ENCODE data around the gene PRTN3.
"Not testable (repeated sequence)": the region's sequence is repeated elsewhere in the genome, so short reads cannot be mapped to it uniquely, and the experiment has no call there.

Gene PRTN3

DNA sequence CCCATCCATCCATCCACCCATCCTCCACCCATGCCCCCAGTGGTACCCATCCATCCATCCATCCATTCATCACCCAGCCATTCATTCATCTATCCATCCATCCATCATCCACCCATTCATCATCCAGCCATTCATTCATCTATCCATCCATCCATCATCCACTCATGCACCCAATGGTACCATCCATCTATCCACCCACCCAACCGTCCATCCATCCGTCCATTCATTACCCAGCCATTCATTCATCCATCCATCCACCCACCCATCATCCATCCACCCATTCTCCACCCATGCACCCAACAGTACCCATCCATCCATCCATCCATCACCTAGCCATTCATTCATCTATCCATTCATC is 24.3 kb upstream of the PRTN3 start:
- DNase-seq (ENCODE audit: low spot score), result no peak

- not testable (repeated sequence) for DNase-seq (ENCODE audit: low spot score)
Observed at GRCh38 chr19:820212-820611, 20.6 kb upstream of the PRTN3 start.

DNA sequence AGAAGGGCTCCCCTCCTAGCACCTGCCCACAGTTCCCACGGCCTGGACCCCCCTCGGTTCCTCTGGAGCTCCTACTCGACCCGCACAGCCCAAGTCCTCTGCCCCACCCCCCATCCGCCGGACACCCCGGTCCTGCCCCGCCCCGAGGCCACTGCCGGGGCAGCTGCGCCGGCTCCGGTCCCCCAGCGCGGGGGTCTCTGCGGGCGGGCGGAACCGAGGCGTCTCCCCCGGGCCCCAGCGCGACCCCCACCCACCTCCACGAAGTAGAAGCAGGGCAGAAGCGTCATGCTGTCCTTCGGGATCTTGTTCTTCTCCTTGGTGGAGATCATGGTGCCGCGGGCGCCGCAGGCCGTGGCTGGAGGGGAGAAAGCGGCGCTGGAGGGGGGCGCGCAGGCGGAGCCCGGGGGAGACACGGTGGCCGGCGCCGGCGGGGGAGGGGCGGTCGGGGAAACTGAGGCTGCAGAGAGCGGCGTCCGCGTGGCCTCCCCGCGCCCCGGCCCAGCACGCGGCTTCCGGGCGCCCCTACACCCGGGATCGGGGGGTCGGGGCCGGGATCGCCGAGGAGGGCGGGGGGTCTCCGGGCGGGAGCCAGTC is 19.5 kb upstream of the PRTN3 start:
- DNase-seq (ENCODE audit: low spot score), result no peak

DNA sequence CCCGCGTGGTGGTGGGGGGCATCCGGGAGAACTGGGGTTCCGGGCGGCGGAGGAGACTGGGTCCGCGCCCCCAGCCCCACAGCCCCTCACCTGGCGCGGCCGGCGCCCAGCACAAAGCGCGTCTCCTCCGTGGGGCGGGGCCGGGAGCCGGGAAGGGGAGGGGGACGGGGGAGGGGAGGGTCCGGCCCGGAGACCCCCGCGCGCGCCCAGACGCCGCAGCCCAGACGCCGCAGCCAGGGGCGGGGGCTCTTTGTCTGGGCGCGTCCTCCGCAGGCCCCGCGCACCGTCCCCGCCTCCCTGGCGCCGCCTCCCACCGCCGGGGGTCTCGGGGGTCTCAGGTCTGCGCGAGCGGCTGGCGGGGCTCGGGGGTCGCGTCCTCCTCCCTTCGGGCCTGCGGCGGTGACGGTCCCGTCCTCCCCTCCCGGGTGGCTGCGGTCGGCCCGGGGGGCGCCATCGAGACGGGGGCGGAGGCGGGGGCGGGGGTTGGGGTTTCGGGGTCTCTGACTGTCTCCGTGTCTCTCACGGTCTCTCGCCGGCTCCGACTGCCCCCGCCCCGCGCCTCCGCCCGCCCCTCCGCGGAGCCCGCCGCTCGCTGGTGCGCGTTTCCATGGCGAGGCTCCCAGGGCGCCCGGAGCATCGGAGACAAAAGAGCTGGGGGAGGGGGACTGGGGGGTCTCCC is 18.8 kb upstream of the PRTN3 start, which contains the start of gene PLPPR3:
TSS of gene PLPPR3 (minus strand) at position 131 of the 679 bp plus-strand sequence. CDS start 396 bp downstream, outside the sequence.
- no peak for DNase-seq (ENCODE audit: low spot score)

DNA sequence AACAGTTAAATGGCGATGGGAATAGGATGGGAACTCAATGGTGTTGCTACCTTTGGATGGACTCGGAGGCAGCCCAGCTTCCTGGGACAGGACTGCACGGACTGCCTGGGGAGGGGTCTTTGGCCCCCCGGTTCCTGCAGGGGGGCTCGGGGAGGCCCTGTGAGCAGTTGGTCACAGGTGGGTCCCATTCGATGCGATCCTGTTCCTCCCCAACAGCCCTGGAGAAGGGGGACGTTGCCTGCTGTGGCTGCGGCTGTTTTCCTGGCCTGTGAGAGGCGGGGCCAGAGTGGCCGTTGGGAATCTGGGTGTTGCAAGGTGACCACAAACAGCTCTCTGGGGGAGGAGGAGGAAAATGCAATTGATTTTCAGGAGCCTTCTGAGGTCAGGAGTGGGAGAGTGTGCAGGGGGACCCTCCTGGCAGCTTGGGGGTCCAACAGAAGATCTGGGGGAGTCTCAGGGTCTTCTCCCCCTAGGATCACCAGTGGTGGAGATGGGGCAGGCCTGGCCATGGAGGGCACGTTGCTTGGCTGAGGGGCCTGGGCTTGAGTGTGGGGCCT is 17.2 kb upstream of the PRTN3 start:
- DNase-seq (ENCODE audit: low spot score), result no peak

- no peak for DNase-seq (ENCODE audit: low spot score)
Observed at GRCh38 chr19:824885-825284, 15.9 kb upstream of the PRTN3 start.

- no peak for DNase-seq (ENCODE audit: low spot score)
Observed at GRCh38 chr19:825897-826644, 14.7 kb upstream of the PRTN3 start.

DNA sequence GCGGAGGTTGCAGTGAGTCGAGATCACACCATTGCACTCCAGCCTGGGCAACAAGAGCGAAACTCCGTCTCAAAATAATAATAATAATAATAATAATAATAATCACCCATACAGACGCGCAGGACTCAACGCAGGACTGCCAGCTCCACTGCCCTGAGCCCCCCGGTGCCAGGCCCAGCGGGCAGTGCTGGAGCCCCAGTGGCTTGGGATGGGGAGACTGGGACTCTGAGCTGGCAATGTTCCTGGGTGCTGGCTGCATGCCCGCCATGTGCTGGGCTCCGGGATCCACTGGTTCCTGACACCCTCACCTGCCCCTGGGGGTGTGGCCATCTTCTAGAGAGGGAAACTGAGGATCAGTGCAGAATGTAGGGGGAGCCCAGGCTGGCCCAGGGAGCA is 13.5 kb upstream of the PRTN3 start:
- DNase-seq (ENCODE audit: low spot score), result no peak

DNA sequence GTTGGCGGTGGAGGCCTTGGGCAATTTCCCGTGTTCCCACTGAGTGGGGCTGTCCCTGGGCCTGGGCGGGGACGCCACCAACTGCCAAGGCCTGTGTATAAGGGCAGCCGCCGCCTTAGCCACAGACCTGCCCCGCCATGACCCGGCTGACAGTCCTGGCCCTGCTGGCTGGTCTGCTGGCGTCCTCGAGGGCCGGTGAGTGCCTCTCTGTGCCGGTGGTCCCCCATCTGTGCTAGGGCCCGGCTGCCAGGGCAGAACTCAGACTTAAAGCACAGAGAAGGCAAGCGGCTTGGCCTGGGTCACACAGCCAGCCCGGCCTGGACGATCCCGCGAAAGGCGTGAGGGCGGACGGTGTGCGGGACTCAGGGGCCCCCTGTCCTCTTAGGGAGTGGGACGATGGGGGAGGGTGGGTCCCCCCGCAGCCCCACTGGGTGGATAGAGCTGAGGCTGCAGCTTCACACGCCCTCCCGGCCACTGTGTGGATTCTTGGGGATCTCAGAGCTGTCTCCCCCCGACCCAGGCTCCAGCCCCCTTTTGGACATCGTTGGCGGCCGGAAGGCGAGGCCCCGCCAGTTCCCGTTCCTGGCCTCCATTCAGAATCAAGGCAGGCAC is 13.0 kb upstream of the PRTN3 start, which contains the start of gene AZU1:
TSS of gene AZU1 (plus strand) at position 128 of the 612 bp plus-strand sequence. CDS start at position 138, 10 bp downstream.
- no peak for DNase-seq (ENCODE audit: low spot score)

DNA sequence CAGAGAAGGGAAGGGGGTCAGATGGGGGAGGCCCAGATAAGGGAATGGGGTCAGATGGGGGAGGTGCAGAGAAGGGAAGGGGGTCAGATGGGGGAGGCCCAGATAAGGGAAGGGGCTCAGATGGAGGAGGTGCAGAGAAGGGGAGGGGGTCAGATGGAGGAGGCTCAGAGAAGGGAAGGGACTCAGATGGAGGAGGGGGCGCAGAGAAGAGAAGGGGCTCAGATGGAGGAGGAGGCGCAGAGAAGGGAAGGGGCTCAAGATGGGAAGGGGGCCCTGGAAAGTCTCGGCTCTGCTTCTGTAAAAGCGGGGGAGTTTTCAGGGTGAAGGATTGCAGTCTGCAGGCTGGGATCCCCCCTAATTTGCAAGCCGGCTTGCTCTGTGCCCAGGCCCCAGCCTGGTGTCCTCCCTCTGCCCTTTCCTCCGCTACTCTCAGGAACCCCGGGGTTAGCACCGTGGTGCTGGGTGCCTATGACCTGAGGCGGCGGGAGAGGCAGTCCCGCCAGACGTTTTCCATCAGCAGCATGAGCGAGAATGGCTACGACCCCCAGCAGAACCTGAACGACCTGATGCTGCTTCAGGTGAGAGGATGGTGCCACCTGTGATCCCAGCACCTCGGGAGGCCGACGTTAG is 11.6 kb upstream of the PRTN3 start:
- no peak for DNase-seq (ENCODE audit: low spot score)

- no peak for DNase-seq (ENCODE audit: low spot score)
Observed at GRCh38 chr19:831407-832369, 9.1 kb upstream of the PRTN3 start.

- no peak for DNase-seq (ENCODE audit: low spot score)
Observed at GRCh38 chr19:834216-834615, 6.6 kb upstream of the PRTN3 start.

- no peak for DNase-seq (ENCODE audit: low spot score)
Observed at GRCh38 chr19:835210-835810, 5.5 kb upstream of the PRTN3 start.

DNA sequence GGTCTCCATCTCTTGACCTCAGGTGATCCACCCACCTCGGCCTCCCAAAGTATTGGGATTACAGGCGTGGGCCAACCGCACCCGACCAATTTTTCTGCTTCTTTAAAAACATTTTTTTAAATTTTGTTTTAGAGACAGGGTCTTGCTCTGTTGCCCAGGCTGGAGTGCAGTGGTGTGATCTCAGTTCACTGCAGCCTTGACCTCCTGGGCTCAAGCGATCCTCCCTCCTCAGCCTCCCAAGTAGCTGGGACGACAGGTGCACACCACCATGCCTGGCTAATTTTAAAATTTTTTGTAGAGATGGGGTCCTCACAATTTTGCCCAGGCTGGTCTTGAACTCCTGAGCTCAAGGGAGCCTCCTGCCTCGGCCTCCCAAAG is 2.0 kb downstream of the PRTN3 start:
- not testable (repeated sequence) for DNase-seq (ENCODE audit: low spot score)

GRCh38 chr19:843180-843835 is 2.5 kb downstream of the PRTN3 start:
- DNase-seq (ENCODE audit: low spot score), result no peak

- no peak for DNase-seq (ENCODE audit: low spot score)
Observed at GRCh38 chr19:843836-844545, 3.2 kb downstream of the PRTN3 start.

GRCh38 chr19:844546-844971 is 3.8 kb downstream of the PRTN3 start:
- no peak for DNase-seq (ENCODE audit: low spot score)

GRCh38 chr19:845707-846521 is 5.1 kb downstream of the PRTN3 start:
- DNase-seq (ENCODE audit: low spot score), result no peak

All from kidney capillary endothelial cell (primary cell).